Fibroblast of lung (primary cell): ENCODE data around the gene ZNF396.

Source experiments
- CTCF ChIP-seq, 2 donors: IDR thresholded peaks in 1 of 2; conservative IDR thresholded peaks in 1 of 2; 1 replicate in 1 of 2; 2 replicates in 1 of 2; pipeline ENCODE4 v1.5.1; 2011 to 2012; ENCODE audit warnings: low read length in 2 of 2, control low read depth in 1 of 2, inconsistent platforms in 1 of 2, low read depth in 1 of 2, mild to moderate bottlenecking in 1 of 2
- EZH2 ChIP-seq: IDR thresholded peaks from 2 replicates; pipeline ENCODE4 v1.5.1; 2012; ENCODE audit warnings: low read length, control low read depth, mild to moderate bottlenecking; ENCODE audit errors: missing control alignments

GRCh38 chr18:35328868-35329267 is 48.3 kb downstream of the ZNF396 start:
- TF ChIP-seq CTCF (conservative IDR thresholded peaks at IDR 0.05 in 1 of 2, IDR thresholded peaks at IDR 0.05 in 1 of 2; ENCODE audit: low read depth in 1 of 2, low read length in 2 of 2) (no peak), EZH2 (no peak)
